H9 (cell line): Measurements from ENCODE around the gene SH3BP5L. TPM values are rescaled to one million over a fixed set of nuclear protein-coding genes. Genes with fewer than 3 reads are reported as not detected.

Experiments used
- DNase-seq: peaks from one replicate; pipeline ENCODE4 v3.0.0-alpha.2; 2017
- H2AFZ ChIP-seq: one replicate; pipeline ENCODE4 v1.6.1; 2013; ENCODE audit warnings: mild to moderate bottlenecking, low read length, control low read depth, moderate library complexity
- H2AK5ac ChIP-seq: 2 replicates; pipeline ENCODE4 v1.6.1; 2013; ENCODE audit warnings: low read length, control low read depth, mixed read lengths; ENCODE audit not compliant: insufficient read length
- H2BK120ac ChIP-seq: one replicate; pipeline ENCODE4 v1.6.1; 2013; ENCODE audit warnings: low read depth, mild to moderate bottlenecking, low read length, control low read depth, inconsistent platforms; ENCODE audit not compliant: poor library complexity, severe bottlenecking
- H2BK12ac ChIP-seq: 2 replicates; pipeline ENCODE4 v1.6.1; 2013; ENCODE audit warnings: low read length, control low read depth, mixed read lengths, low read depth; ENCODE audit not compliant: insufficient read length
- H2BK15ac ChIP-seq: 2 replicates; pipeline ENCODE4 v1.6.1; 2013; ENCODE audit warnings: low read depth, low read length, control low read depth
- H2BK20ac ChIP-seq: one replicate; pipeline ENCODE4 v1.6.1; 2013; ENCODE audit warnings: low read depth, mild to moderate bottlenecking, low read length, control low read depth, inconsistent platforms; ENCODE audit not compliant: poor library complexity, severe bottlenecking
- H2BK5ac ChIP-seq: 2 replicates; pipeline ENCODE4 v1.6.1; 2013; ENCODE audit warnings: low read length, control low read depth, mixed read lengths; ENCODE audit not compliant: insufficient read length
- H3K14ac ChIP-seq: 2 replicates; pipeline ENCODE4 v1.6.1; 2013; ENCODE audit warnings: low read length, control low read depth; ENCODE audit not compliant: insufficient read depth
- H3K18ac ChIP-seq: 2 replicates; pipeline ENCODE4 v1.6.1; 2013; ENCODE audit warnings: low read depth, mild to moderate bottlenecking, mixed read lengths, low read length, control low read depth; ENCODE audit not compliant: insufficient read length
- H3K23ac ChIP-seq: 2 replicates; pipeline ENCODE4 v1.6.1; 2013; ENCODE audit warnings: low read length, control low read depth, mixed read lengths, low read depth; ENCODE audit not compliant: insufficient read length
- H3K23me2 ChIP-seq: 2 replicates; pipeline ENCODE4 v1.6.1; 2013; ENCODE audit warnings: low read depth, mild to moderate bottlenecking, mixed read lengths, low read length, control low read depth; ENCODE audit not compliant: insufficient read length, poor library complexity, severe bottlenecking
- H3K27ac ChIP-seq: 2 replicates; pipeline ENCODE4 v1.5.1; 2013; ENCODE audit warnings: low read length, control low read depth, mixed read lengths, low read depth; ENCODE audit not compliant: insufficient read length
- H3K27me3 ChIP-seq: 2 replicates; pipeline ENCODE4 v1.6.1; 2013; ENCODE audit warnings: low read length, control low read depth, inconsistent platforms; ENCODE audit not compliant: insufficient read depth
- H3K4ac ChIP-seq: 2 replicates; pipeline ENCODE4 v1.6.1; 2013; ENCODE audit warnings: low read depth, mild to moderate bottlenecking, control low read depth, inconsistent platforms, low read length, moderate library complexity
- H3K4me1 ChIP-seq: 2 replicates; pipeline ENCODE4 v1.6.1; 2013; ENCODE audit warnings: low read length, control low read depth, inconsistent platforms; ENCODE audit not compliant: insufficient read depth
- H3K4me2 ChIP-seq: 2 replicates; pipeline ENCODE4 v1.6.1; 2013; ENCODE audit warnings: low read length, control low read depth, mixed read lengths; ENCODE audit not compliant: insufficient read length, insufficient read depth
- H3K56ac ChIP-seq: 2 replicates; pipeline ENCODE4 v1.6.1; 2013; ENCODE audit warnings: low read depth, mild to moderate bottlenecking, mixed read lengths, low read length, control low read depth; ENCODE audit not compliant: insufficient read length
- H3K79me1 ChIP-seq: 2 replicates; pipeline ENCODE4 v1.6.1; 2013; ENCODE audit warnings: low read depth, mild to moderate bottlenecking, moderate library complexity, low read length, control low read depth, inconsistent platforms; ENCODE audit not compliant: insufficient read depth, poor library complexity, severe bottlenecking
- H3K79me2 ChIP-seq: 2 replicates; pipeline ENCODE4 v1.6.1; 2013; ENCODE audit warnings: low read length, control low read depth, inconsistent platforms; ENCODE audit not compliant: insufficient read depth
- H3K9ac ChIP-seq: 2 replicates; pipeline ENCODE4 v1.6.1; 2013; ENCODE audit warnings: low read length, control low read depth, mixed read lengths; ENCODE audit not compliant: insufficient read length; ENCODE audit errors: extremely low read depth
- H3K9me3 ChIP-seq: one replicate; pipeline ENCODE4 v1.6.1; 2013; ENCODE audit warnings: low read depth, low read length, inconsistent platforms; ENCODE audit not compliant: control insufficient read depth
- H3T11ph ChIP-seq: one replicate; pipeline ENCODE4 v1.6.1; 2013; ENCODE audit warnings: mild to moderate bottlenecking, low read length, control low read depth, inconsistent platforms
- H4K20me1 ChIP-seq: one replicate; pipeline ENCODE4 v1.6.1; 2013; ENCODE audit not compliant: control insufficient read depth, insufficient read length, insufficient read depth
- H4K5ac ChIP-seq: 2 replicates; pipeline ENCODE4 v1.6.1; 2013; ENCODE audit warnings: low read depth, mild to moderate bottlenecking, mixed read lengths, low read length, control low read depth; ENCODE audit not compliant: insufficient read length
- H4K8ac ChIP-seq: replicated peaks from 2 replicates; pipeline ENCODE4 v1.6.1; 2013; ENCODE audit warnings: low read length, control low read depth, mixed read lengths, low read depth; ENCODE audit not compliant: insufficient read length
- H4K91ac ChIP-seq: 2 replicates; pipeline ENCODE4 v1.6.1; 2013; ENCODE audit warnings: low read depth, mild to moderate bottlenecking, moderate library complexity, mixed read lengths, low read length, control low read depth; ENCODE audit not compliant: insufficient read length
- H3K27ac Mint-ChIP-seq, 3 experiments: 2 replicates in 2 of 3; 3 replicates in 1 of 3; pipeline ENCODE4 v1.8.0; 2020 to 2021; ENCODE audit warnings: mixed read lengths in 3 of 3, mild to moderate bottlenecking in 1 of 3, moderate library complexity in 1 of 3
- H3K27me3 Mint-ChIP-seq: 2 replicates; pipeline ENCODE4 v1.8.0; 2021; ENCODE audit warnings: low read depth, mild to moderate bottlenecking, moderate library complexity, mixed read lengths
- H3K36me3 Mint-ChIP-seq, 3 experiments: 2 replicates in 2 of 3; 3 replicates in 1 of 3; pipeline ENCODE4 v1.8.0; 2020 to 2021; ENCODE audit warnings: low read depth in 3 of 3, mixed read lengths in 3 of 3; ENCODE audit not compliant: insufficient read depth in 1 of 3
- H3K4me1 Mint-ChIP-seq, 2 experiments: 2 replicates each; pipeline ENCODE4 v1.8.0; 2020; ENCODE audit warnings: mixed read lengths in 2 of 2
- H3K4me3 Mint-ChIP-seq, 2 experiments: 2 replicates in 1 of 2; 3 replicates in 1 of 2; pipeline ENCODE4 v1.8.0; 2020 to 2021; ENCODE audit warnings: mild to moderate bottlenecking in 2 of 2, mixed read lengths in 2 of 2, moderate library complexity in 1 of 2
- H3K9me3 Mint-ChIP-seq, 2 experiments: 2 replicates in 1 of 2; 3 replicates in 1 of 2; pipeline ENCODE4 v1.8.0; 2020; ENCODE audit warnings: mild to moderate bottlenecking in 2 of 2, mixed read lengths in 2 of 2, moderate library complexity in 1 of 2
- WGBS: extraction: QIAGEN DNeasy Blood & Tissue Kit; methylation state at CpG from one replicate; pipeline ENCODE4 v1.1.7; 2013; ENCODE audit warnings: missing lambda C conversion rate, low lambda C conversion rate, mixed read lengths; ENCODE audit not compliant: insufficient read length; ENCODE audit errors: extremely low coverage; 5-methylcytosine and 5-hydroxymethylcytosine counted together
- total RNA-seq: library from RNA; stranded (reverse); gene quantifications from 2 replicates; pipeline ENCODE4 v1.2.1, GENCODE V29; 2021
- TF ChIP-seq, protein P1 (sequence below): fragments of 200-600 bp; sonication (generic); conservative IDR thresholded peaks from 3 replicates; pipeline ENCODE4 v1.8.0; 2021; ENCODE audit warnings: antibody characterized with exemption, mild to moderate bottlenecking

Gene SH3BP5L
- total RNA-seq, 1 experiment from 2014 or later, result 27.6 TPM

DNA sequence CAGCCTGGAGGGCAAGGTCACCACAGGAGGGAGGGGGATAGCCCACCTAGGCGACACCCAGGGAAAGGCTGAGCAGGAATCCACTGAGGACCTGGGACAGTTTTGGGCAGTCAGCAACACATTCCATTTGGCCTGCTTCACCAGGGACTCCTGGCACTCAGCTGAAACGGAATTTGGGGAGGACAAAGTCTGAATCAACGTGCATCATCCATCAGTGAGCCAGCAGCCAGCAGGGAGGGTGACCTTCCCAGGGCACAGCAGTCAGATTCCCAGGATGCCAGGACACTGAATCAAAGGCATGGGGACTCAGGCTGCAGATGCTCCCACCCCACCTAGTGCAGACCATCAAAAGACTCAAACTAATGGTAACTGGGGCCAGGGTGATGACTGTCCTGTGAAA is 4.6 kb downstream of the SH3BP5L start:
- Histone ChIP-seq H4K8ac (no peak overlapping the region), H3K79me2 (peaks cover 5% of the 10 kb centered on the region; the same call in 1 of the 2 replicates), H3K4me1 (peaks cover 2% of the 10 kb centered on the region; the same call in 1 of the 2 replicates), H3K27ac (no peak overlapping the region), H3K4me2 (no peak overlapping the region), H2AFZ (no peak overlapping the region), H3K27me3 (no peaks in the 10 kb centered on the region), H3K56ac (no peak overlapping the region), H2BK12ac (no peak overlapping the region), H4K20me1 (no peaks in the 10 kb centered on the region), H2BK120ac (no peak overlapping the region), H3K18ac (no peak overlapping the region), H2BK15ac (no peak overlapping the region), H3K9me3 (no peaks in the 10 kb centered on the region), H3K23me2 (peaks cover 4% of the 10 kb centered on the region), H3K14ac (no peak overlapping the region), H2AK5ac (no peak overlapping the region), H3K9ac (no peak overlapping the region), H3T11ph (no peak overlapping the region), H2BK20ac (no peak overlapping the region), H3K23ac (no peak overlapping the region), H4K91ac (no peak overlapping the region), H4K5ac (no peak overlapping the region), H2BK5ac (no peak overlapping the region), H3K79me1 (peaks cover 12% of the 10 kb centered on the region), H3K4ac (no peak overlapping the region)
- no peaks in the 10 kb centered on the region for H3K27me3 Mint-ChIP-seq
- no peak overlapping the region; a peak in 1 of 7 replicates for H3K27ac Mint-ChIP-seq
- H3K9me3 Mint-ChIP-seq, result no peaks in the 10 kb centered on the region; a peak in 2 of 5 replicates
- TF ChIP-seq, protein P1, sequence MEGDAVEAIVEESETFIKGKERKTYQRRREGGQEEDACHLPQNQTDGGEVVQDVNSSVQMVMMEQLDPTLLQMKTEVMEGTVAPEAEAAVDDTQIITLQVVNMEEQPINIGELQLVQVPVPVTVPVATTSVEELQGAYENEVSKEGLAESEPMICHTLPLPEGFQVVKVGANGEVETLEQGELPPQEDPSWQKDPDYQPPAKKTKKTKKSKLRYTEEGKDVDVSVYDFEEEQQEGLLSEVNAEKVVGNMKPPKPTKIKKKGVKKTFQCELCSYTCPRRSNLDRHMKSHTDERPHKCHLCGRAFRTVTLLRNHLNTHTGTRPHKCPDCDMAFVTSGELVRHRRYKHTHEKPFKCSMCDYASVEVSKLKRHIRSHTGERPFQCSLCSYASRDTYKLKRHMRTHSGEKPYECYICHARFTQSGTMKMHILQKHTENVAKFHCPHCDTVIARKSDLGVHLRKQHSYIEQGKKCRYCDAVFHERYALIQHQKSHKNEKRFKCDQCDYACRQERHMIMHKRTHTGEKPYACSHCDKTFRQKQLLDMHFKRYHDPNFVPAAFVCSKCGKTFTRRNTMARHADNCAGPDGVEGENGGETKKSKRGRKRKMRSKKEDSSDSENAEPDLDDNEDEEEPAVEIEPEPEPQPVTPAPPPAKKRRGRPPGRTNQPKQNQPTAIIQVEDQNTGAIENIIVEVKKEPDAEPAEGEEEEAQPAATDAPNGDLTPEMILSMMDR, result no peak
- no peak overlapping the region for H3K4me3 Mint-ChIP-seq
- peaks cover 13 to 55% (median 52%) of the 10 kb centered on the region in 3 experiments; a peak in 6 of 7 replicates for H3K36me3 Mint-ChIP-seq
- no peak for DNase-seq
- no CpG with 5 or more reads among the region's 3 CpGs for WGBS
- H3K4me1 Mint-ChIP-seq, result peaks cover 26 to 30% of the 10 kb centered on the region in 2 experiments
